Panc1 (cell line): ENCODE data around the gene BMI1. TPM values are rescaled to one million over a fixed set of nuclear protein-coding genes. Genes with fewer than 3 reads are reported as not detected.
A peak's percentile ranks its signal among the peaks of the same experiment; 100 is the strongest.

Source experiments
- ATAC-seq: fragments of 200-7000 bp; cut with Tn5 transposase; 2 replicates; pipeline ENCODE4 v1.9.1; 2020; ENCODE audit warnings: mild to moderate bottlenecking, moderate library complexity
- BruUV-seq: library from RNA; stranded (reverse); fragments of 400-500 nt; replicated peaks from 2 replicates; lab custom pipeline; 2021; lab: Mats Ljungman, UMichigan
- CTCF ChIA-PET: fragments of 300-600 bp; sonication (Branson Sonifier 250); formaldehyde crosslinking; loops from one replicate; lab custom pipeline; 2022; ENCODE audit warnings: antibody characterized with exemption; lab: Charles Lee
- POLR2A ChIA-PET: fragments of 300-600 bp; sonication (Branson Sonifier 250); formaldehyde crosslinking; loops from one replicate; lab custom pipeline; 2022; ENCODE audit warnings: antibody characterized with exemption; lab: Charles Lee
- DNase-seq: peaks from one replicate; pipeline ENCODE4 v3.0.0-alpha.2; 2010; ENCODE audit warnings: low read depth, low spot score
- H3K27ac ChIP-seq: 2 replicates; pipeline ENCODE4 v1.5.1; 2011; ENCODE audit warnings: mild to moderate bottlenecking, low read length, inconsistent platforms
- H3K27me3 ChIP-seq: fragments of 200-500 bp; sonication (Bioruptor generic); 2 replicates; pipeline ENCODE4 v1.6.0; 2014; ENCODE audit warnings: low read length, inconsistent platforms; ENCODE audit not compliant: control insufficient read depth, insufficient read depth
- H3K36me3 ChIP-seq: fragments of 200-500 bp; sonication (Bioruptor generic); 2 replicates; pipeline ENCODE4 v1.5.1; 2014; ENCODE audit warnings: inconsistent platforms, mild to moderate bottlenecking, low read length, moderate library complexity; ENCODE audit not compliant: control insufficient read depth, insufficient read depth
- H3K4me1 ChIP-seq: 2 replicates; pipeline ENCODE4 v1.5.1; 2011; ENCODE audit warnings: inconsistent platforms, mild to moderate bottlenecking, low read length, moderate library complexity; ENCODE audit not compliant: control insufficient read depth, insufficient read depth
- H3K4me3 ChIP-seq, 2 experiments: 2 replicates each; pipeline ENCODE4 v1.5.1; 2011 to 2012; ENCODE audit warnings: low read depth in 2 of 2, low read length in 2 of 2, mild to moderate bottlenecking in 2 of 2, inconsistent platforms in 1 of 2, moderate library complexity in 1 of 2
- H3K9me3 ChIP-seq: fragments of 200-500 bp; sonication (Bioruptor generic); 2 replicates; pipeline ENCODE4 v1.5.1; 2014; ENCODE audit warnings: low read depth, mild to moderate bottlenecking, inconsistent platforms, low read length, moderate library complexity; ENCODE audit not compliant: control insufficient read depth, insufficient read depth
- CTCF ChIP-seq: fragments of 450-650 bp; IDR thresholded peaks from 2 replicates; pipeline ENCODE4 v1.5.1; 2017; ENCODE audit warnings: mild to moderate bottlenecking
- POLR2AphosphoS5 ChIP-seq: IDR thresholded peaks from 2 replicates; pipeline ENCODE4 v1.6.1; 2012; ENCODE audit warnings: mild to moderate bottlenecking, low read depth, low read length, moderate library complexity
- REST ChIP-seq, 2 experiments: IDR thresholded peaks; 2 replicates each; pipeline ENCODE4 v1.6.1; 2011 to 2012; ENCODE audit warnings: low read depth in 2 of 2, control low read depth in 1 of 2, low read length in 1 of 2, mild to moderate bottlenecking in 1 of 2, moderate library complexity in 1 of 2; ENCODE audit not compliant: insufficient read depth in 1 of 2
- SIN3A ChIP-seq: IDR thresholded peaks from 2 replicates; pipeline ENCODE4 v1.6.1; 2012; ENCODE audit warnings: low read depth, mild to moderate bottlenecking, low read length, moderate library complexity, borderline replicate concordance; ENCODE audit not compliant: insufficient read depth
- TCF7L2 ChIP-seq: IDR thresholded peaks from 2 replicates; pipeline ENCODE4 v1.6.1; 2011; ENCODE audit warnings: mild to moderate bottlenecking, low read depth, low read length, inconsistent platforms
- in situ Hi-C: cut with HindIII; loops from 2 replicates; pipeline ENCODE4 v1.10.0; 2016; ENCODE audit warnings: low sequenced_read_pairs, low pct_unique_long_range_greater_than_20kb
- intact Hi-C: fragments of 100-400 bp; cut with micrococcal nuclease; formaldehyde crosslinking; loops from one replicate; pipeline ENCODE4 v1.10.0; 2022; ENCODE audit not compliant: unreplicated experiment
- total RNA-seq: library from RNA; stranded (reverse); gene quantifications from one replicate; pipeline ENCODE4 v1.2.1, GENCODE V29; 2021; ENCODE audit not compliant: unreplicated experiment

BMI1 gene
- total RNA-seq, 1 experiment from 2014 or later, result 55.1 TPM

GRCh38 chr10:22369434-22370072 is 48.7 kb downstream of the BMI1 start:
- ChIA-PET POLR2A (no interaction called here), CTCF (no interaction called here)
- no peak for TF ChIP-seq CTCF
- no peak for TF ChIP-seq SIN3A
- TF ChIP-seq REST (IDR thresholded peaks at IDR 0.05; ENCODE audit: insufficient read depth in 1 of 2, low read depth in 2 of 2, low read length in 1 of 2), result no peak
- no peak for TF ChIP-seq POLR2AphosphoS5
- TF ChIP-seq TCF7L2, result no peak
- DNase-seq (peak; percentile 8), ATAC-seq (no peak)
- Histone ChIP-seq H3K4me3 (no peak overlapping the region), H3K36me3 (no peaks in the 10 kb centered on the region), H3K9me3 (no peaks in the 10 kb centered on the region), H3K27me3 (no peaks in the 10 kb centered on the region), H3K27ac (no peak overlapping the region), H3K4me1 (no peaks in the 10 kb centered on the region)
- intact Hi-C loops, result no loop called here
- BruUV-seq, result no TSS peak
- in situ Hi-C loops, result no loop called here

GRCh38 chr10:22370320-22370719 is 49.4 kb downstream of the BMI1 start:
- Histone ChIP-seq H3K9me3 (no peaks in the 10 kb centered on the region), H3K27ac (no peak overlapping the region), H3K27me3 (no peaks in the 10 kb centered on the region), H3K4me3 (no peak overlapping the region), H3K4me1 (no peaks in the 10 kb centered on the region), H3K36me3 (no peaks in the 10 kb centered on the region)
- no peak for ATAC-seq
- intact Hi-C loops (no loop called here), in situ Hi-C loops (no loop called here)
- no peak for DNase-seq
- no peak for TF ChIP-seq CTCF
- no peak for TF ChIP-seq REST (IDR thresholded peaks at IDR 0.05; ENCODE audit: insufficient read depth in 1 of 2, low read depth in 2 of 2, low read length in 1 of 2)
- TF ChIP-seq SIN3A, result no peak
- TF ChIP-seq POLR2AphosphoS5, result no peak
- no peak for TF ChIP-seq TCF7L2
- ChIA-PET CTCF (no interaction called here), POLR2A (no interaction called here)
- BruUV-seq, result no TSS peak
